Measurements from ENCODE around the gene C4B.
"Not testable (repeated sequence)": the region's sequence is repeated elsewhere in the genome, so short reads cannot be mapped to it uniquely, and the experiment has no call there.

The C4B gene

DNA sequence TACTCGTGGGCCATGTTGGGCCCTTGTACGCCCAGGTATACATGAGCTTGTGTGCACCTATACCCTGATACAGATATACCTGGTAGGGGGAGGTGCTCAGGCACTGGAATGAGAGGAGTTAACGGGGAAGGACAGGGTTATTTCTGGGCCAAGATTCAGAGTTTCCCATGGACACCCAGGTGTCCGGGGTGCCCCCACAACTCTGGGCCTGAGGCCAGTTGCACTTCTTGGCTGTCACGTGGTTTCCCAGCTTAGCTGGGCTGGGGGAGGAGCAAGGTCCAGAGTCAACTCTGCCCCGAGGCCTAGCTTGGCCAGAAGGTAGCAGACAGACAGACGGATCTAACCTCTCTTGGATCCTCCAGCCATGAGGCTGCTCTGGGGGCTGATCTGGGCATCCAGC lies 32.9 kb upstream of the C4B start, which contains the start of gene C4A:
Gene C4A, plus strand, starts transcription at position 314 of the 400 bp plus-strand sequence. Its CDS starts 51 bp downstream, at position 365.
- not testable (repeated sequence) for H3K4me3 ChIP-seq (ENCODE audit: insufficient read depth, low read depth, low read length, poor library complexity, severe bottlenecking); H3K27me3 ChIP-seq (replicated peaks; ENCODE audit: control insufficient read depth, insufficient read depth, low read length, poor library complexity, severe bottlenecking); H3K36me3 ChIP-seq (ENCODE audit: control insufficient read depth, insufficient read depth, low read length); H3K9me3 ChIP-seq (ENCODE audit: control insufficient read depth, low read length); H3K27ac ChIP-seq (ENCODE audit: insufficient read depth, low read length, poor library complexity, severe bottlenecking); H3K4me1 ChIP-seq (ENCODE audit: control insufficient read depth, insufficient read depth, low read length, poor library complexity, severe bottlenecking); DNase-seq

DNA sequence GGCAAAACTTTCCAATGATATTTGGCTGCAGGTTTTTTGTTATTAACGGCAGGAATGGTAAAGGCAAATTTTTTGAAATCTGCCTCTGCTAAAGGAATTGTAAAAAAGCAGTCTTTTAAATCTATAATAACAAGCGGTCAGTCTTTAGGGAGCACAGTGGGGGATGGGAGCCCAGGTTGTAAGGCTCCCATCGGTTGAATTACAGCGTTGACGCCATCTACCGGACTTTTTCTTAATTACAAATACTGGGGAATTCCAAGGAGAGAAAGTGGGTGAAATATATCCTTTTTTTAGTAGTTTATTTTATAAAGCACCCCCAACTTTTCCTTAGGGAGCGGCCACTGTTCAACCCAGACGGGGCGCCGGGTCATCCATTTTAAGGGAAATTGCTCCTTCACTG lies 25.2 kb upstream of the C4B start:
- not testable (repeated sequence) for H3K4me3 ChIP-seq (ENCODE audit: insufficient read depth, low read depth, low read length, poor library complexity, severe bottlenecking); H3K27ac ChIP-seq (ENCODE audit: insufficient read depth, low read length, poor library complexity, severe bottlenecking); DNase-seq; H3K36me3 ChIP-seq (ENCODE audit: control insufficient read depth, insufficient read depth, low read length); H3K27me3 ChIP-seq (replicated peaks; ENCODE audit: control insufficient read depth, insufficient read depth, low read length, poor library complexity, severe bottlenecking); H3K9me3 ChIP-seq (ENCODE audit: control insufficient read depth, low read length); H3K4me1 ChIP-seq (ENCODE audit: control insufficient read depth, insufficient read depth, low read length, poor library complexity, severe bottlenecking)

GRCh38 chr6:31994421-31994820 lies 20.2 kb upstream of the C4B start:
- DNase-seq; H3K36me3 ChIP-seq (ENCODE audit: control insufficient read depth, insufficient read depth, low read length): not testable (repeated sequence)

GRCh38 chr6:31996385-31996784 lies 18.2 kb upstream of the C4B start:
- H3K4me3 ChIP-seq (ENCODE audit: insufficient read depth, low read depth, low read length, poor library complexity, severe bottlenecking); H3K9me3 ChIP-seq (ENCODE audit: control insufficient read depth, low read length); H3K4me1 ChIP-seq (ENCODE audit: control insufficient read depth, insufficient read depth, low read length, poor library complexity, severe bottlenecking); DNase-seq; H3K27ac ChIP-seq (ENCODE audit: insufficient read depth, low read length, poor library complexity, severe bottlenecking); H3K36me3 ChIP-seq (ENCODE audit: control insufficient read depth, insufficient read depth, low read length); H3K27me3 ChIP-seq (replicated peaks; ENCODE audit: control insufficient read depth, insufficient read depth, low read length, poor library complexity, severe bottlenecking): not testable (repeated sequence)

More at GRCh38 chr6:31994421-31994820, 20.2 kb upstream of the C4B start:
- H3K4me1 ChIP-seq (ENCODE audit: control insufficient read depth, insufficient read depth, low read length, poor library complexity, severe bottlenecking); H3K4me3 ChIP-seq (ENCODE audit: insufficient read depth, low read depth, low read length, poor library complexity, severe bottlenecking); H3K9me3 ChIP-seq (ENCODE audit: control insufficient read depth, low read length); H3K27me3 ChIP-seq (replicated peaks; ENCODE audit: control insufficient read depth, insufficient read depth, low read length, poor library complexity, severe bottlenecking); H3K27ac ChIP-seq (ENCODE audit: insufficient read depth, low read length, poor library complexity, severe bottlenecking): not testable (repeated sequence)

DNA sequence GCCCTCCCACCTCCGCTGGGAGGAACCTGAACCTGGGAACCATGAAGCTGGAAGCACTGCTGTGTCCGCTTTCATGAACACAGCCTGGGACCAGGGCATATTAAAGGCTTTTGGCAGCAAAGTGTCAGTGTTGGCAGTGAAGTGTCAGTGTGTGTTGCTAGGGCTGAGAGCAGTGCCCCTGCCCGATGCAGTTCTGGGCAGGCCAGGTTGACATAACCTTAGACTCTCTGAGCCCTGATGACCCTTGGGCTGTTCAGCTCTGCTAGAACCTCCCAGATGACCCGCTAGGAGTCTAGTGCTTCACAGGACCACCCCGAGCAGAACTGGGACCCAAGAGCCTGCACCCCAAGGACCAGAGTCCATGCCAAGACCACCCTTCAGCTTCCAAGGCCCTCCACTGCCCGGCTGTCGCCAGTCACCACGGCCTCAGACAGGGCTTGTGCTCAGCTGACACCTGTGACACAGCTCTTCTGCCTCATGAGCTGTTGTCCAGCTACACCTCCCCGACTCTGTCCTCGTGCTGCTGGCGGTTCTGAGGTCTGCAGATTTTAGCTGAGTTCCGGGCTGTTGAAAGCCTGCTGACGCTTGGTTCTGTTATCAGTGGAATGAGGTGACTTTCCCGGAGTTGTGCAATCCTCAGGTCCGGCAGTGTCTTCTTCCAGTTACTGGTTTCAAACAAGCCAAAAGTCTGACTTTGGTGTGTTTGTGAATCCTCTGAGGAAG lies 11.9 kb upstream of the C4B start:
- H3K9me3 ChIP-seq (ENCODE audit: control insufficient read depth, low read length); H3K4me3 ChIP-seq (ENCODE audit: insufficient read depth, low read depth, low read length, poor library complexity, severe bottlenecking); DNase-seq; H3K36me3 ChIP-seq (ENCODE audit: control insufficient read depth, insufficient read depth, low read length); H3K27me3 ChIP-seq (replicated peaks; ENCODE audit: control insufficient read depth, insufficient read depth, low read length, poor library complexity, severe bottlenecking); H3K27ac ChIP-seq (ENCODE audit: insufficient read depth, low read length, poor library complexity, severe bottlenecking); H3K4me1 ChIP-seq (ENCODE audit: control insufficient read depth, insufficient read depth, low read length, poor library complexity, severe bottlenecking): not testable (repeated sequence)

- H3K4me1 ChIP-seq (ENCODE audit: control insufficient read depth, insufficient read depth, low read length, poor library complexity, severe bottlenecking); H3K9me3 ChIP-seq (ENCODE audit: control insufficient read depth, low read length); H3K36me3 ChIP-seq (ENCODE audit: control insufficient read depth, insufficient read depth, low read length); H3K4me3 ChIP-seq (ENCODE audit: insufficient read depth, low read depth, low read length, poor library complexity, severe bottlenecking); H3K27ac ChIP-seq (ENCODE audit: insufficient read depth, low read length, poor library complexity, severe bottlenecking); DNase-seq; H3K27me3 ChIP-seq (replicated peaks; ENCODE audit: control insufficient read depth, insufficient read depth, low read length, poor library complexity, severe bottlenecking): not testable (repeated sequence)
Observed at GRCh38 chr6:32003301-32003700, 11.3 kb upstream of the C4B start.

DNA sequence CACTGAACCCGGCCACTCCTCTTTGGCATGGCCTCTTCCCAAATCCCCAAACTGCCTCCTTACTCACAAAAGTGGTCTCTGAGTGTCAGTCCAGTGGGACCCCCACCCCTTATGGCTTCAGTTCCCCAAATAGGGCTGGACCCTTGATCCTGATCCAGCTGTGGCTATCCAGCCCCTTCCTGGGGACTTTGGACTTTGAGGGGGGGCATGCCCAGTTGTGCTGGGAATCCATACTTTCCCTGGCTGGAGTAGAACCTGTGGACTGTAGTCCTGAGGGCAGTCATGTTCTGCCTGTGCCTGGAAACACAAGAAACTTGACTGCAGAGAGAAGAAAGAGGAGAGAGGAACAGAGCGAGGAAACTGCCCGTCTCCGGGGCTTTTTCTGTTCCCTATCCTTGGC lies 10.2 kb upstream of the C4B start:
- not testable (repeated sequence) for H3K27me3 ChIP-seq (replicated peaks; ENCODE audit: control insufficient read depth, insufficient read depth, low read length, poor library complexity, severe bottlenecking); DNase-seq

GRCh38 chr6:32004864-32005537 lies 9.6 kb upstream of the C4B start:
- not testable (repeated sequence) for H3K27ac ChIP-seq (ENCODE audit: insufficient read depth, low read length, poor library complexity, severe bottlenecking); H3K9me3 ChIP-seq (ENCODE audit: control insufficient read depth, low read length); H3K4me1 ChIP-seq (ENCODE audit: control insufficient read depth, insufficient read depth, low read length, poor library complexity, severe bottlenecking); H3K27me3 ChIP-seq (replicated peaks; ENCODE audit: control insufficient read depth, insufficient read depth, low read length, poor library complexity, severe bottlenecking); H3K36me3 ChIP-seq (ENCODE audit: control insufficient read depth, insufficient read depth, low read length); DNase-seq; H3K4me3 ChIP-seq (ENCODE audit: insufficient read depth, low read depth, low read length, poor library complexity, severe bottlenecking)

More for the DNA sequence above, 10.2 kb upstream of the C4B start:
- H3K27ac ChIP-seq (ENCODE audit: insufficient read depth, low read length, poor library complexity, severe bottlenecking); H3K4me3 ChIP-seq (ENCODE audit: insufficient read depth, low read depth, low read length, poor library complexity, severe bottlenecking); H3K9me3 ChIP-seq (ENCODE audit: control insufficient read depth, low read length); H3K4me1 ChIP-seq (ENCODE audit: control insufficient read depth, insufficient read depth, low read length, poor library complexity, severe bottlenecking); H3K36me3 ChIP-seq (ENCODE audit: control insufficient read depth, insufficient read depth, low read length): not testable (repeated sequence)

GRCh38 chr6:32005538-32005880 lies 9.1 kb upstream of the C4B start:
- H3K36me3 ChIP-seq (ENCODE audit: control insufficient read depth, insufficient read depth, low read length); H3K9me3 ChIP-seq (ENCODE audit: control insufficient read depth, low read length); H3K4me1 ChIP-seq (ENCODE audit: control insufficient read depth, insufficient read depth, low read length, poor library complexity, severe bottlenecking); H3K27ac ChIP-seq (ENCODE audit: insufficient read depth, low read length, poor library complexity, severe bottlenecking); H3K27me3 ChIP-seq (replicated peaks; ENCODE audit: control insufficient read depth, insufficient read depth, low read length, poor library complexity, severe bottlenecking); H3K4me3 ChIP-seq (ENCODE audit: insufficient read depth, low read depth, low read length, poor library complexity, severe bottlenecking); DNase-seq: not testable (repeated sequence)

DNA sequence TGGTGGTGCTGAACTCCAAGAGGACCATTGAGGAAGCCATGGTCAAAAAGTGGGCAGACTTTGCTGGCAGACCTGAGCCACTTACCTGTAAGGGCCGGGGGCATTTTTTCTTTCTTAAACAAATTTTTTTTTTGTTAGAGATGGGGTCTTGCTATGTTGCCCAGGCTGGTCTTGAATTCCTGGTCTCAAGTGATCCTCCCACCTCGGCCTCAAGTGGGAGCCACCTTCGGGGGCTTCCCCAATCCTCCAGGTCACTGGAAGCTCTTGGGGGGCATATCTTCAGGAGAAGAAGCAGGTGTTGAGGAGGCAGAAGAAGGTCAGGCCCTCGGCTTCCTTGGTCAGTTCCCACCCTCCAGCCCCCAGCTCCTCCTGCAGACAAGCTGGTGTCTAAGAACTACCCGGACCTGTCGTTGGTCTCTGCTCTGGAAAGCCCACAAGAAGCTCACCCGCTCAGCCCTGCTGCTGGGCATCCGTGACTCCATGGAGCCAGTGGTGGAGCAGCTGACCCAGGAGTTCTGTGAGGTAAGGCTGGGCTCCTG lies 8.5 kb upstream of the C4B start:
- H3K9me3 ChIP-seq (ENCODE audit: control insufficient read depth, low read length); H3K27ac ChIP-seq (ENCODE audit: insufficient read depth, low read length, poor library complexity, severe bottlenecking); H3K4me1 ChIP-seq (ENCODE audit: control insufficient read depth, insufficient read depth, low read length, poor library complexity, severe bottlenecking); H3K36me3 ChIP-seq (ENCODE audit: control insufficient read depth, insufficient read depth, low read length); H3K4me3 ChIP-seq (ENCODE audit: insufficient read depth, low read depth, low read length, poor library complexity, severe bottlenecking); DNase-seq; H3K27me3 ChIP-seq (replicated peaks; ENCODE audit: control insufficient read depth, insufficient read depth, low read length, poor library complexity, severe bottlenecking): not testable (repeated sequence)
